Osteocyte (in vitro differentiated cells): ENCODE results near the gene HSDL1. TPM values are rescaled to one million over a fixed set of nuclear protein-coding genes. Genes with fewer than 3 reads are reported as not detected.

Experiments used
- DNase-seq: peaks from one replicate; pipeline ENCODE4 v3.0.0; 2021; ENCODE audit warnings: mixed read lengths; ENCODE audit not compliant: unreplicated experiment; ENCODE audit errors: extremely low spot score
- H3K27ac Mint-ChIP-seq: one replicate; pipeline ENCODE4 v1.8.0; 2021; ENCODE audit warnings: mild to moderate bottlenecking, mixed read lengths; ENCODE audit not compliant: unreplicated experiment
- H3K27me3 Mint-ChIP-seq: one replicate; pipeline ENCODE4 v1.8.0; 2021; ENCODE audit warnings: mixed read lengths; ENCODE audit not compliant: unreplicated experiment
- H3K36me3 Mint-ChIP-seq: one replicate; pipeline ENCODE4 v1.8.0; 2021; ENCODE audit warnings: mixed read lengths; ENCODE audit not compliant: unreplicated experiment
- H3K4me1 Mint-ChIP-seq: one replicate; pipeline ENCODE4 v1.8.0; 2021; ENCODE audit warnings: mixed read lengths; ENCODE audit not compliant: unreplicated experiment
- H3K4me3 Mint-ChIP-seq: one replicate; pipeline ENCODE4 v1.8.0; 2021; ENCODE audit warnings: mild to moderate bottlenecking, moderate library complexity, mixed read lengths; ENCODE audit not compliant: unreplicated experiment
- H3K9me3 Mint-ChIP-seq: one replicate; pipeline ENCODE4 v1.8.0; 2021; ENCODE audit warnings: mixed read lengths; ENCODE audit not compliant: unreplicated experiment
- CTCF ChIP-seq: fragments of 200-600 bp; sonication (generic); IDR thresholded peaks from 2 replicates; pipeline ENCODE4 v1.5.0; 2021; ENCODE audit warnings: antibody characterized with exemption, mild to moderate bottlenecking, moderate library complexity
- total RNA-seq: library from RNA; stranded (reverse); gene quantifications from 2 replicates; pipeline ENCODE4 v1.2.1, GENCODE V29; 2021

Gene HSDL1
- total RNA-seq, 1 donor from 2014 or later, result 18.0 TPM

- no peaks in the 10 kb centered on the region for H3K9me3 Mint-ChIP-seq
- H3K27me3 Mint-ChIP-seq, result no peaks in the 10 kb centered on the region
- H3K4me3 Mint-ChIP-seq, result no peak overlapping the region
- DNase-seq, result no peak
- peaks cover 31% of the 10 kb centered on the region for H3K4me1 Mint-ChIP-seq
- no peaks in the 10 kb centered on the region for H3K36me3 Mint-ChIP-seq
- no peak overlapping the region for H3K27ac Mint-ChIP-seq
- no peak for TF ChIP-seq CTCF
Observed at GRCh38 chr16:84136331-84137125, 8.4 kb downstream of the HSDL1 start.

DNA sequence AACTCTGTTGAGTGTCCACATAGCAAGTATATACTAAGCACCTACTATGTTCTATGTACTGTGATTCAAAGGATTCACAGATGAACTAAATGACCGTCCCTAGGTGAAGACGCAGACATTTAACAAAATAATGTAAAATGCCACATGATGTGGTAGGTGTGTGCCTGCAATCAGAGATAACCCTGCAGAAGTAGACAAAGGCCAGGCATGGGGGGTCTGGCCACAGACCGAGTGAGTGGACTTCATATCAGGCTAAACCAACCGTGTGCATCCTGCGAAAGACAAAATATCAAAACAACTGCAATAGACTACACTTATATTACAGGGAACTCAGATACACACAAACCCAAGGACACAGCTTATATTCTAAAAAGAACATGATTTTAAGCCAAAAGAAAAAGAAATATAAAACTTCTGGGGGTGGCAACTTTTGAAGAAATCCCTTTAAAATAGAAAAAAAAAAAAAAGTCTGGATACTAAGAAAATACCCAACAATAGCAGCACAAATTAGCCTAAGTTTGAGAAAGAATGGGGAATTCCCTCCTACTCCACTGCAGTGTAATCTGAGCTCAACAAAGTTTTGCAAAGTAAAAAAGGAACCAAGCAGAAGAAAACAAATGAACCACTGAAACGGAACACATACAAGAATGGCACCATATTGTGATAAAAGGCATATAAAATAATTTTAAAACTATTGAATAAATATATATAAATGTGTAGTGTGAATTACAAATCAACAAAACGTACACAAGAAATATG is 12.3 kb downstream of the HSDL1 start:
- Mint-ChIP-seq H3K27me3 (no peaks in the 10 kb centered on the region), H3K9me3 (no peaks in the 10 kb centered on the region), H3K4me3 (no peak overlapping the region), H3K27ac (no peak overlapping the region), H3K36me3 (peaks cover 12% of the 10 kb centered on the region), H3K4me1 (peaks cover 20% of the 10 kb centered on the region)
- TF ChIP-seq CTCF, result no peak
- DNase-seq, result no peak

- Mint-ChIP-seq H3K27me3 (no peaks in the 10 kb centered on the region), H3K36me3 (peaks cover 13% of the 10 kb centered on the region), H3K4me1 (peaks cover 14% of the 10 kb centered on the region), H3K4me3 (no peak overlapping the region), H3K27ac (no peak overlapping the region), H3K9me3 (no peaks in the 10 kb centered on the region)
- TF ChIP-seq CTCF, result no peak
- no peak for DNase-seq
Observed at GRCh38 chr16:84131117-84131516, 13.9 kb downstream of the HSDL1 start.

- H3K9me3 Mint-ChIP-seq, result no peaks in the 10 kb centered on the region
- no peak overlapping the region for H3K4me3 Mint-ChIP-seq
- H3K27me3 Mint-ChIP-seq, result no peaks in the 10 kb centered on the region
- no peak for TF ChIP-seq CTCF
- H3K36me3 Mint-ChIP-seq, result peaks cover 15% of the 10 kb centered on the region
- no peak overlapping the region for H3K27ac Mint-ChIP-seq
- H3K4me1 Mint-ChIP-seq, result no peaks in the 10 kb centered on the region
- no peak for DNase-seq
Observed at GRCh38 chr16:84124257-84125073, 20.5 kb downstream of the HSDL1 start.
